Stimulated activated CD8-positive, alpha-beta memory T cell treated with anti-CD3 and anti-CD28 coated beads, Interleukin-4, amount 100 ng/mL, for 4 hours (primary cell): Measurements from ENCODE around the gene SIRPB1.
"Not testable (repeated sequence)": the region's sequence is repeated elsewhere in the genome, so short reads cannot be mapped to it uniquely, and the experiment has no call there.

Experiments used
- DNase-seq, 2 donors: peaks; one replicate each; pipeline ENCODE4 v3.0.0-alpha.2; 2020; ENCODE audit warnings: low read depth in 2 of 2, low spot score in 1 of 2

Gene SIRPB1

GRCh38 chr20:1637226-1637625 lies 17.4 kb upstream of the SIRPB1 start:
- DNase-seq: no peak

DNA sequence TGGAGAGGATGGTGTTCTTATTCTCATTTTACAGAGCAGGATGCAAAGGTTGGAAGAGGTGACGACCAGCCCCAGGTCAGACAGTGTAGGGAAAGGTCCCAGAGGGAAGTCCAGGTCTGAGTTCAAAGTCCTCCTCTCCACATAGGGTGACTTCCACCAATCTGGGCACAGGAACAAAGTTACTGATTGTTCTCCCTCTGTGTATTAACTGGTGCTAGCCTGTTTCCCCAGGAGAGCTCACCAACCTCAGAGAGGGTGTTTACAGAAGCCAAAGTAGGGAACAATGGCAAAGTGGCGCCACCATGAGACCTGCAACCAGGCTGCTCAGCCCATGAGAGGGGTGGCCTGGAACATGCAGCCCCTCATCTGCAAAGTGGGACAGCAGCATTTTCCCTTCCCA lies 16.8 kb upstream of the SIRPB1 start:
- no peak for DNase-seq

DNA sequence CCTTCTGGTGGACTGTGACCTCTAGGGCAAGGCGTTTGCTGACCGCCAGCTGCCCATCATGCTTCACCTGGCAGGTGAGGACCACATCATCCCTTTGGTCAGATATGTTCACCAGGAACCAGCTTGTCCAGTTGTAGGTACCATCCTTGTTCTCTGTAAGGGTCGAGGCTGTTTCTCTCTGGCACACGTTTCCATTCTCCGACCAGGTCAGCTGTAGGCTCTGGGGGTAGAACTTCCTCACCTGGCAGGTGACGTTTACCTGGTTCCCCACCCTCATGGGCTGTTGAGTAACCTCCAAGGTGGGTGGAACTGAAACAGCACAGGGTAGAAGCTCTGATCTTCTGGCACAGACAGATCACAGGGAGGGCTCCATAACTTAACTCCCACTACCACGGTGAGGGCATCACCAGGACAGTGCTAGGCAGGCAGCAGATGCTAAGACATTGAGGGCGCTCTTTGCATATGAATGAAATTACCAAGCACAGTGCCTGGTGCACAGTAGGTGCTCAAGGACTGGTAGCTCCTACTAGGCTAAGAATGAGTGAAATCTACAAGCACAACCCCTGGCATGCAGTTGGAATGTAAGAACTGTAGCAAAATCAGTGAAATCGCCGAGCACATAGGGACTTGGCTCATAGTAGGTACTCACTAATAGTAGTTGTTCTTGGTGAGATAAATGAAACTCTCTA lies 15.6 kb upstream of the SIRPB1 start:
- no peak for DNase-seq

DNA sequence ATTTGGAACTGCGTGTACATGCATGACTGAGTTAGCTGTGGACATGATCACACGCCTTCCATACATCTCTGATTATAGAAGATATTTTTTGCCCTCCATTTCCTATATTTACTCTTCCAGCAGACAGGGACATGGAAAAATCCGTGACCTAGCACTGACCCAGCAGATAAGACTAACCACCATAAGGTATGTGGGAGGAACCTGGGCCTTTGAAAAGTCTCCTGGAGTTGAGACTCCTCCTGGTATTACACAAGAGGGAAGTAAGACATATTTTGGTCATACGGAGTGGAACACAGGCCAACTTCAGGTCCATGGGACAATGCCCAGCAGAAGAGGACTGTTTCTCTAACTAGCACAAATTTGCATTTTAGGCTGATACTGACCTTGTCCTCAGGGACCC lies 13.7 kb upstream of the SIRPB1 start:
- DNase-seq: no peak

DNA sequence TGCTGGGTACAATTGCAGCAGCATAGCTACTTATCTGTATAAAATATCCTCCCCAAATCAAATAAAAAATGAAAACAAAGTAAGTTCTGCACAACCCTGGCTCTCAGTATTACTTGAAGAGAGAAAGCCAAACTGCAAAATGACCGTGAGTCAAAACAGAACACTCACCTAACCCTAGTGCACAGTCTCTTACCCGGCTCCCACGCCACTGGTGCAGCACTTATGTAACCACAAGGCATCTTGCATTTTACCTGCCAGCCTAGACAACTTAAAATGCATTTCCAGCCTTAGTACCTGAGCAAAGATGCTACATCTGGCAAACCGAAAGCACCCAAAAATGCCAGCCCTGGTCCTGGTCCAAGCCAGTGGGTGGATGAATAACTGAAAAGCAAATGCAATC lies 12.4 kb upstream of the SIRPB1 start:
- DNase-seq: peak in 1 of 2 donors; percentile 13

DNA sequence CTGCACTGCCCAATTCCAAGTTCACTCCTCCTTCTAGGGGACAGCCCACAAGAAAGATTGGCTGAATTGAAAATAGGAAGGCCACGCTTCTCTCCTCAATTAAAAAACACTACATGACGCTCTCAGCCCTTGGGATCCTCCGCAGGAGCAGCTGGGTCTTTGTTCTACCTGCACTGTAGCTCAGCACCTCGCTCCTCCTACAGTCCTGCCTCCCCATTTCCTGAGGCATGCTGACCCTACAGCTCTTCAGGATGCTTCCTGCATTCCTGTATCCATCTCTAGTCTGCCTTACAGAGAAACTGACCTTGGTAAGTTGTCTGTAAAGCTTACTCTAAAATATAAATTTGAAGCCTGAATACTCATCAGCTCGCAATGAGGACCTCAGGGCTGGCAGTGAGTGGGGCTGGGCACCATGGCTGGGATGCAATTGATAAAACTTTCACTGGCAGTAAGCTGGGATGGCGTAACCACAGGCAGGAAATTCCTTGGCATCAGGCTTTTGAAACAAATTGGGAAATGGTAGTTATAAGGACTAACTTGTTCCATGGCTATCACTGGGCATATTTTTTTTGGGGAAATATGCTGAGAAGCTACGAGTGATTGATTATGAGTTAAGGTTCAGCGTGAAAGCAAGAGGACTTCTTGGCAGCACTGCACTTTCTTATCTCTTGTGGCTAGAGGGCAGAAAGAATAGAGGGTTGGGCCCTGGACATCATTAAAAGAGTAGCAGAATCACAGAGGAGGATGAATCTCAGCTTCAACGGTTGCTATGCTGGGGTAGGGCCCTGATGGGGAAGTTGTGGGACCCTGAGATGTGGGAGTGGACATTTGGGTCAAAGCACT lies 11.7 kb upstream of the SIRPB1 start:
- DNase-seq: no peak

- DNase-seq: no peak
These were observed 10.4 kb upstream of the SIRPB1 start for GRCh38 chr20:1630186-1630585.

GRCh38 chr20:1629321-1629720 lies 9.5 kb upstream of the SIRPB1 start:
- DNase-seq: no peak

DNA sequence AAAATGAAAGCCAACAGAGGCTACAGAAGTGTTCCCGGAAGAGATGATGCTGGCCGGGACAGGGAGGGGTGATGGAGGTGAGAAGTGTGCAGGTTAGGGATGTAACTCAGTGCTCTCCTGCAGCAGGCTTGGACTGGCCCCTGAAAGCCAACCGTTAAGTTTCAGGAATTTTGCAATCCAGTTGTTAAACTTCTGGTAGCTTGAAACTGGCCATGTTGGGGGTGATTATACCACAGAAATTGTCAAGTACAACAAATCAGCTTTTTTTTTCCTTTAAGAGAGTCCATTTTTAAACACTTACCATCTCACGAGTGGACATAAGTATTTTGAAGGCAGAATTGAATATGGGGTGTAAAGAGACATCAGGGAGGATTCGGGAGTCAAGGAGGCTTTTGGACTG lies 8.8 kb upstream of the SIRPB1 start:
- DNase-seq: no peak

- DNase-seq: no peak
These were observed 7.4 kb upstream of the SIRPB1 start for GRCh38 chr20:1627200-1627550.

- no peak for DNase-seq
These were observed 6.9 kb upstream of the SIRPB1 start for GRCh38 chr20:1626528-1627199.

- DNase-seq: no peak
These were observed 5.4 kb upstream of the SIRPB1 start for GRCh38 chr20:1625083-1625690.

DNA sequence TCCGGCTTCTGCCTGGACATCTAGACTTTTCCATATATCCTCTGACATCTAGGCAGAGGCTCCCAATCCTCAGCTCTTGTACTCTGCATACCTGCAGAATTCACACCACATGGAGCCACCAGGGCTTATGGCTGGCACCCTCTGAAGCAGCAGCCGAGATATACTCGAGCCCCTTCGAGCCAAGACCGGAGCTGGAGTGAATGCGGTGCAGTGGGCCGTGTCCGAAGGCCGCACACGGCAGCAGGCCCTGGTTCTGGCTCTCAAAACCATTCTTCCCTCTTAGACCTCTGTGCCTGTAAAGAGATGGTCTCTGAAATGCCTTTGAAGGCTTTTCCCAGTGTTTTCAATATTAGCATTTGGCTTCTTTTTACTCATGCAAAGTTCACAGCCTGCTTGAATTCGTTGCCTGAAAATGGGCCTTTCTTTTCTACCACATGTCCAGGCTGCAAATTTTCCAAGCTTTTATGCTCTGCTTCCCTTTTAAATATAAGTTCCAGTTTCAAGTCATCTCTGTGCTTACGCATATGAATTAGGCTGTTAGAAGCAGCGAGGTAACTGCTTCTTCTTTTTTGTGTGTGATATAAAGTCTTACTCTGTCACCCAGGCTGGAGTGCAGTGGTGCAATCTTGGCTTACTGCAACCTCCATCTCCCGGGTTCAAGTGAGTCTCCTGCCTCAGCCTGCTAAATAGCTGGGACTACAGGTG lies 3.8 kb upstream of the SIRPB1 start:
- no peak for DNase-seq

DNA sequence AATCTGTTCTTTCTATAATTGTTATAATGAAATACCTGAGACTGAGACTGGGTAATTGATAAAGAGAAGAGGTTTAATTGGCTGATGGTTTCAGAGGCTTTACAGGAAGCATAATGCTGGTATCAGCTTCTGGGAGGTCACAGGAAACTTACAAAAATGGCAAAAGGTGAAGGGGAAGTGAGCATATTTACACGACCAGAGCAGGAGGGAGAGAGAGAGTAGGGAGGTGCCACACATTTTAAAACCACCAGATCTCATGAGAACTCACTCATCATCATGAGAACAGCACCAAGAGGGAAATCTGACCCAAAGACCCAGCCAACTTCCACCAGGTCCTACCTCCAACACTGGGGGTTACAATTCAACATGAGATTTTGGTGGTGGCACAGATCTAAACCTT lies 2.6 kb upstream of the SIRPB1 start:
- no peak for DNase-seq

- no peak for DNase-seq
These were observed 1.5 kb upstream of the SIRPB1 start for GRCh38 chr20:1621316-1621715.

GRCh38 chr20:1618954-1619540 lies 762 bp downstream of the SIRPB1 start:
- no peak for DNase-seq

DNA sequence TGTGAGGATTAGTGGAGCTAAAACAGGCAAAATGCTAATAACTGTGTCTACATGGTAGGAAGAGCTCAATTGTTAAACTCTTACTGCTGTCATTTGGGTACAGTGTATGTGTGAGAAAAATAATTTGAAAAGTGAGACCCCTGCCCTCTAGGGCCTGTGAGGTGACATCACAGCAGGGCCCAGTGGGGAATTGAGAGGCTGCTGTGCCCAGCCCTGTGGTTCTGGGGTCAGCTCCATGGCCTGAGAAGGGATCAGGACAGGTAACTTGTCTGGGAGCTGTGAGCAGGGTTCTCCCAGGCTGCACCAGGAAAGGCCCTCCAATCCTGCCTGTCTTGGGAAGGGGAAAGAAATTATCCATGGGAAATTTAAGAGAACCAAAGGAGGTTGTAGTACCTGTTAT lies 1.3 kb downstream of the SIRPB1 start:
- no peak for DNase-seq

DNA sequence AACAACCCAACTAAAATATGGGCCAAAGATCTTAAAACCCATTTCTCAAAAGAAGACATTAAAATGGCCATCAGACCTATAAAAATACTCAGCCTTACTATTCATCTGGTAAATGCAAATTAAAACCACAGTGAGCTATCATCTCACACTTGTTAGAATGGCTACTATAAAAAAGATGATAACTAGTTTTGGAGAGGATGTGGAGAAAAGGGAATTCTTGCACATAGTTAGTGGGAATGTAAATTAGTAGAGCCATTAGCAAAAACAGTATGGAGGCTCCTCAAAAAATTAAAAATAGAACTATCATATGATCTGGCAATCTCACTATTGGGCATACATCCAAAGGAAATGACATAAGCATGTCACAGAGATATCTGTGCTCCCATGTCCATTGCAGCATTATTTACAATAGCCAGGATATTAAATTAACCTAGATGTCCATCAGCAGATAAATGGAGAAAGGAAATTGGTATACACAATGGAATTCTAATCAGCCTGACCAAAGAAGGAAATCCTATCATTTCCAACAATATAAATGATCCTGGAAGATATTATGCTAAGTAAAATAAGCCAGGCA lies 2.9 kb downstream of the SIRPB1 start:
- no peak for DNase-seq

GRCh38 chr20:1610404-1610803 lies 9.4 kb downstream of the SIRPB1 start:
- not testable (repeated sequence) for DNase-seq

- not testable (repeated sequence) for DNase-seq
These were observed 11.0 kb downstream of the SIRPB1 start for GRCh38 chr20:1608678-1609347.
